CD14-positive monocyte (primary cell): Measurements from ENCODE around the gene C19orf67. TPM values are rescaled to one million over a fixed set of nuclear protein-coding genes. Genes with fewer than 3 reads are reported as not detected.

Experiments used
- DNase-seq, 3 donors: peaks; one replicate each; pipeline ENCODE4 v3.0.0-alpha.2; 2011 to 2022
- H2AFZ ChIP-seq: 2 replicates; pipeline ENCODE4 v1.6.0; 2012; ENCODE audit warnings: mild to moderate bottlenecking, low read depth, low read length, inconsistent platforms; ENCODE audit not compliant: insufficient read depth, poor library complexity, severe bottlenecking
- H3K27ac ChIP-seq, 2 donors: 1 replicate in 1 of 2; 2 replicates in 1 of 2; pipeline ENCODE4 v1.5.1; 2012 to 2013; ENCODE audit warnings: low read length in 2 of 2, control low read depth in 1 of 2, inconsistent platforms in 1 of 2, low read depth in 1 of 2, mild to moderate bottlenecking in 1 of 2
- H3K27me3 ChIP-seq, 2 donors: one replicate each; pipeline versions ENCODE4 v1.6.0 to v1.6.1; 2011 to 2013; ENCODE audit warnings: low read length in 2 of 2; ENCODE audit not compliant: control insufficient read depth in 2 of 2, insufficient read depth in 2 of 2
- H3K36me3 ChIP-seq, 2 donors: replicated peaks in 1 of 2; 1 replicate in 1 of 2; 2 replicates in 1 of 2; pipeline versions ENCODE4 v1.5.1 to v1.6.1; 2012 to 2013; ENCODE audit warnings: low read length in 2 of 2, control low read depth in 1 of 2, inconsistent platforms in 1 of 2, mild to moderate bottlenecking in 1 of 2; ENCODE audit not compliant: insufficient read depth in 2 of 2, control insufficient read depth in 1 of 2
- H3K4me1 ChIP-seq, 2 donors: 1 replicate in 1 of 2; 2 replicates in 1 of 2; pipeline versions ENCODE4 v1.5.1 to v1.6.1; 2012 to 2013; ENCODE audit warnings: low read length in 2 of 2, control low read depth in 1 of 2, inconsistent platforms in 1 of 2, mild to moderate bottlenecking in 1 of 2, moderate library complexity in 1 of 2; ENCODE audit not compliant: insufficient read depth in 2 of 2, control insufficient read depth in 1 of 2
- H3K4me2 ChIP-seq: replicated peaks from 2 replicates; pipeline ENCODE3; 2012; ENCODE audit warnings: low read length, moderate library complexity, mild to moderate bottlenecking; ENCODE audit not compliant: poor library complexity, severe bottlenecking; ENCODE audit errors: extremely low read depth
- H3K4me3 ChIP-seq, 3 experiments: fragments of 200-600 bp in 1 of 3; sonication (generic) in 1 of 3; replicated peaks in 1 of 3; 1 replicate in 2 of 3; 2 replicates in 1 of 3; pipeline ENCODE4 v1.5.1; 2011 to 2013; ENCODE audit warnings: low read length in 3 of 3, mild to moderate bottlenecking in 3 of 3, control low read depth in 2 of 3, low read depth in 2 of 3, inconsistent platforms in 1 of 3, moderate library complexity in 1 of 3
- H3K79me2 ChIP-seq: 2 replicates; pipeline ENCODE4 v1.6.0; 2012; ENCODE audit warnings: mild to moderate bottlenecking, control low read depth, inconsistent platforms, low read length, moderate library complexity; ENCODE audit not compliant: insufficient read depth
- H3K9ac ChIP-seq: 2 replicates; pipeline ENCODE4 v1.6.0; 2017; ENCODE audit warnings: low read length, mild to moderate bottlenecking; ENCODE audit not compliant: insufficient read depth, poor library complexity, severe bottlenecking
- H3K9me3 ChIP-seq, 2 donors: replicated peaks in 1 of 2; 1 replicate in 1 of 2; 2 replicates in 1 of 2; pipeline versions ENCODE4 v1.5.1 to v1.6.1; 2012 to 2013; ENCODE audit warnings: low read length in 2 of 2, control low read depth in 1 of 2; ENCODE audit not compliant: control insufficient read depth in 1 of 2, insufficient read depth in 1 of 2
- H4K20me1 ChIP-seq: 2 replicates; pipeline ENCODE4 v1.6.0; 2012; ENCODE audit warnings: mild to moderate bottlenecking, low read length, control low read depth, moderate library complexity; ENCODE audit not compliant: insufficient read depth
- H3K27ac Mint-ChIP-seq, 7 donors: one replicate each; pipeline ENCODE4 v1.8.0; 2020; ENCODE audit warnings: mild to moderate bottlenecking in 7 of 7, mixed read lengths in 7 of 7, moderate library complexity in 6 of 7, inconsistent platforms in 2 of 7
- H3K27me3 Mint-ChIP-seq, 3 donors: one replicate each; pipeline ENCODE4 v1.8.0; 2021 to 2022; ENCODE audit warnings: low read depth in 3 of 3, mild to moderate bottlenecking in 3 of 3, mixed read lengths in 3 of 3, moderate library complexity in 3 of 3, inconsistent platforms in 1 of 3
- H3K36me3 Mint-ChIP-seq, 2 donors: one replicate each; pipeline ENCODE4 v1.8.0; 2020; ENCODE audit warnings: mixed read lengths in 2 of 2, inconsistent platforms in 1 of 2, mild to moderate bottlenecking in 1 of 2
- H3K4me1 Mint-ChIP-seq: one replicate; pipeline ENCODE4 v1.8.0; 2020; ENCODE audit warnings: mild to moderate bottlenecking, mixed read lengths
- H3K4me3 Mint-ChIP-seq, 2 donors: one replicate each; pipeline ENCODE4 v1.8.0; 2020; ENCODE audit warnings: mild to moderate bottlenecking in 2 of 2, mixed read lengths in 2 of 2, moderate library complexity in 1 of 2
- H3K9me3 Mint-ChIP-seq, 7 donors: one replicate each; pipeline ENCODE4 v1.8.0; 2020 to 2022; ENCODE audit warnings: mixed read lengths in 7 of 7, mild to moderate bottlenecking in 6 of 7, moderate library complexity in 6 of 7, inconsistent platforms in 2 of 7
- CTCF ChIP-seq: fragments of 200-600 bp; IDR thresholded peaks from one replicate; pipeline ENCODE4 v1.8.0; 2022; ENCODE audit warnings: antibody characterized with exemption, mild to moderate bottlenecking
- WGBS: methylation state at CpG from one replicate; pipeline ENCODE4 v1.1.5; 2013; ENCODE audit warnings: missing lambda C conversion rate; ENCODE audit not compliant: insufficient coverage; 5-methylcytosine and 5-hydroxymethylcytosine counted together
- intact Hi-C, 2 donors: fragments of 100-400 bp; cut with micrococcal nuclease; formaldehyde crosslinking; loops; one replicate each; pipeline versions ENCODE4 v1.15.0 to v1.15.1; 2023
- polyA plus RNA-seq, 3 donors: library from polyadenylated mRNA; depleted of rRNA in 1 of 3; unstranded in 2 of 3; stranded (reverse) in 1 of 3; fragments of 300-500 nt in 2 of 3; fragments of >200 nt in 1 of 3; fragmentation: Illumina TruSeq in 2 of 3; gene quantifications; 1 replicate in 2 of 3; 2 replicates in 1 of 3; pipeline ENCODE4 v1.2.3, GENCODE V29; 2012 to 2021

Gene C19orf67
- polyA plus RNA-seq, 3 donors, result not detected

- Histone ChIP-seq H4K20me1 (peaks cover 8% of the 10 kb centered on the region), H3K79me2 (no peaks in the 10 kb centered on the region), H3K9me3 (peaks cover 5 to 10% of the 10 kb centered on the region in 2 donors), H2AFZ (no peak overlapping the region), H3K36me3 (peaks cover 37 to 49% of the 10 kb centered on the region in 2 donors), H3K27ac (no peak overlapping the region), H3K4me2 (no peak overlapping the region), H3K27me3 (peaks cover 4 to 23% of the 10 kb centered on the region in 2 donors), H3K4me3 (no peak overlapping the region), H3K4me1 (peaks cover 4 to 5% of the 10 kb centered on the region in 2 donors), H3K9ac (no peak overlapping the region)
- peaks cover 5 to 13% (median 10%) of the 10 kb centered on the region in 7 donors for H3K9me3 Mint-ChIP-seq
- peaks cover 12% of the 10 kb centered on the region for H3K4me1 Mint-ChIP-seq
- no peak for TF ChIP-seq CTCF
- peak overlapping the region in 1 of 7 donors; percentile 9 for H3K27ac Mint-ChIP-seq
- 96% methylated on average over 3 of the region's 3 CpGs for WGBS
- intact Hi-C loops, result no loop called here
- peaks cover 36 to 42% (median 39%) of the 10 kb centered on the region in 3 donors for H3K27me3 Mint-ChIP-seq
- H3K36me3 Mint-ChIP-seq, result peaks cover 44 to 50% of the 10 kb centered on the region in 2 donors
- H3K4me3 Mint-ChIP-seq, result no peak overlapping the region
- DNase-seq, result no peak
Observed at GRCh38 chr19:14053032-14053431, 32.6 kb downstream of the C19orf67 start.

- intact Hi-C loops, result no loop called here
- Mint-ChIP-seq H3K36me3 (peaks cover 44 to 55% of the 10 kb centered on the region in 2 donors), H3K27ac (no peak overlapping the region), H3K9me3 (peaks cover 5 to 16% (median 10%) of the 10 kb centered on the region in 7 donors), H3K27me3 (peaks cover 30 to 36% (median 33%) of the 10 kb centered on the region in 3 donors), H3K4me1 (peaks cover 7% of the 10 kb centered on the region), H3K4me3 (no peak overlapping the region)
- H2AFZ ChIP-seq, result no peak overlapping the region
- 100% methylated on average over 2 of the region's 6 CpGs for WGBS
- peaks cover 37 to 51% of the 10 kb centered on the region in 2 donors for H3K36me3 ChIP-seq
- no peaks in the 10 kb centered on the region for H3K4me1 ChIP-seq
- no peak overlapping the region for H3K27ac ChIP-seq
- H3K9me3 ChIP-seq, result peaks cover 5 to 10% of the 10 kb centered on the region in 2 donors
- H3K27me3 ChIP-seq, result peaks cover 0 to 19% of the 10 kb centered on the region in 2 donors
- no peaks in the 10 kb centered on the region for H3K79me2 ChIP-seq
- H3K4me2 ChIP-seq, result no peak overlapping the region
- TF ChIP-seq CTCF, result no peak
- H3K4me3 ChIP-seq, result no peak overlapping the region
- no peak for DNase-seq
- peaks cover 8% of the 10 kb centered on the region for H4K20me1 ChIP-seq
- H3K9ac ChIP-seq, result no peak overlapping the region
Observed at GRCh38 chr19:14052470-14052869, 33.1 kb downstream of the C19orf67 start.
